K562 (cell line): ENCODE data around the gene MTARC2. TPM values are rescaled to one million over a fixed set of nuclear protein-coding genes. Genes with fewer than 3 reads are reported as not detected.

Experiments used
- ATAC-seq: fragments of 200-7000 bp; cut with Tn5 transposase; 3 replicates; pipeline ENCODE4 v1.9.1; 2020; ENCODE audit warnings: moderate library complexity
- BruUV-seq: library from RNA; stranded (reverse); fragments of 400-500 nt; replicated peaks from 2 replicates; lab custom pipeline; 2021; lab: Mats Ljungman, UMichigan
- CTCF ChIA-PET: fragments of 300-600 bp; formaldehyde crosslinking; extraction: SDS; loops from one replicate; lab custom pipeline; 2021; ENCODE audit warnings: low intra/inter-chr PET ratio; lab: Yijun Ruan, JAX
- POLR2A ChIA-PET: fragments of 300-600, 350-650 bp; sonication (Branson Sonifier 250); formaldehyde crosslinking; extraction: SDS; loops from one replicate; lab custom pipeline; 2021; ENCODE audit warnings: antibody characterized with exemption, inconsistent platforms; lab: Yijun Ruan, JAX
- DNase-seq, 4 experiments: peaks; one replicate each; pipeline versions ENCODE4 v3.0.0 to v3.0.0-alpha.2; 2011 to 2018; ENCODE audit warnings: low spot score in 3 of 4, mixed read lengths in 3 of 4; ENCODE audit errors: extremely low read depth in 1 of 4
- FAIRE-seq: peaks from 2 replicates; lab custom pipeline; 2011; peaks lifted over from hg19 to GRCh38; lab: Jason Lieb, UNC
- H2AFZ ChIP-seq: 2 replicates; pipeline ENCODE4 v1.6.0; 2011; ENCODE audit warnings: low read depth, low read length, control low read depth, inconsistent platforms
- H3K27ac ChIP-seq: fragments of 200-600 bp; 3 replicates; pipeline ENCODE4 v1.8.0; 2011; ENCODE audit warnings: low read depth, mild to moderate bottlenecking, control low read depth, inconsistent platforms, low read length, moderate library complexity, mixed read lengths; ENCODE audit errors: extremely low read depth
- H3K27me3 ChIP-seq, 2 experiments: fragments of 300-600 bp in 1 of 2; 2 replicates in 1 of 2; 3 replicates in 1 of 2; pipeline versions ENCODE4 v1.6.0 to v1.8.0; 2011; ENCODE audit warnings: inconsistent platforms in 2 of 2, low read length in 2 of 2, mild to moderate bottlenecking in 1 of 2, mixed read lengths in 1 of 2, moderate library complexity in 1 of 2; ENCODE audit not compliant: control insufficient read depth in 2 of 2, insufficient read depth in 2 of 2
- H3K36me3 ChIP-seq: fragments of 300-600 bp; 3 replicates; pipeline ENCODE4 v1.8.0; 2011; ENCODE audit warnings: mild to moderate bottlenecking, low read length, inconsistent platforms; ENCODE audit not compliant: control insufficient read depth, insufficient read depth
- H3K4me1 ChIP-seq, 2 experiments: fragments of 200-600 bp in 1 of 2; replicated peaks in 1 of 2; 2 replicates in 1 of 2; 3 replicates in 1 of 2; pipeline versions ENCODE4 v1.5.1 to v1.8.0; 2011; ENCODE audit warnings: inconsistent platforms in 2 of 2, low read length in 2 of 2, mild to moderate bottlenecking in 1 of 2, mixed read lengths in 1 of 2, moderate library complexity in 1 of 2; ENCODE audit not compliant: control insufficient read depth in 2 of 2, insufficient read depth in 2 of 2
- H3K4me2 ChIP-seq: 2 replicates; pipeline ENCODE4 v1.6.1; 2011; ENCODE audit warnings: low read length, control low read depth, inconsistent platforms, mixed read lengths; ENCODE audit not compliant: insufficient read depth
- H3K4me3 ChIP-seq: fragments of 200-600 bp; sonication (generic), shearing (Covaris generic); 2 replicates; pipeline ENCODE4 v1.5.1; 2016; ENCODE audit warnings: control low read depth, inconsistent platforms
- H3K79me2 ChIP-seq: fragments of 200-600 bp; 3 replicates; pipeline ENCODE4 v1.8.0; 2011; ENCODE audit warnings: low read length, inconsistent platforms; ENCODE audit not compliant: control insufficient read depth, insufficient read depth
- H3K9ac ChIP-seq, 2 experiments: 2 replicates each; pipeline versions ENCODE4 v1.6.0 to v1.6.1; 2011; ENCODE audit warnings: low read depth in 2 of 2, low read length in 2 of 2, control low read depth in 1 of 2, inconsistent platforms in 1 of 2, mild to moderate bottlenecking in 1 of 2, mixed read lengths in 1 of 2; ENCODE audit not compliant: insufficient read depth in 1 of 2
- H3K9me1 ChIP-seq: one replicate; pipeline ENCODE4 v1.6.0; 2011; ENCODE audit warnings: inconsistent platforms, mild to moderate bottlenecking, low read length, moderate library complexity; ENCODE audit not compliant: control insufficient read depth, insufficient read depth
- H3K9me3 ChIP-seq: replicated peaks from 2 replicates; pipeline ENCODE4 v1.5.1; 2011; ENCODE audit warnings: low read depth, low read length, inconsistent platforms; ENCODE audit not compliant: control insufficient read depth, insufficient read depth
- H4K20me1 ChIP-seq: replicated peaks from 2 replicates; pipeline ENCODE4 v1.6.1; 2011; ENCODE audit warnings: low read length, inconsistent platforms, mixed read lengths; ENCODE audit not compliant: control insufficient read depth, insufficient read depth
- BCOR ChIP-seq: fragments of 450-650 bp; IDR thresholded peaks from 2 replicates; pipeline ENCODE4 v1.6.1; 2016
- GATAD2A ChIP-seq: fragments of 450-650 bp; IDR thresholded peaks from 2 replicates; pipeline ENCODE4 v1.6.1; 2017
- KHSRP ChIP-seq: fragments of 450-650 bp; IDR thresholded peaks from 2 replicates; pipeline ENCODE4 v1.6.1; 2017
- MITF ChIP-seq: IDR thresholded peaks from 2 replicates; pipeline ENCODE4 v1.6.1; 2014; ENCODE audit warnings: antibody characterized with exemption
- PTBP1 ChIP-seq: fragments of 200-400 bp; formaldehyde crosslinking; IDR thresholded peaks from 2 replicates; pipeline ENCODE4 v1.6.1; 2017; ENCODE audit warnings: low read depth, low read length
- RAD21 ChIP-seq, 2 experiments: fragments of 250-450 bp in 1 of 2; fragments of 450-650 bp in 1 of 2; sonication (Bioruptor Pico) in 1 of 2; formaldehyde crosslinking in 1 of 2; IDR thresholded peaks in 1 of 2; conservative IDR thresholded peaks in 1 of 2; 2 replicates each; pipeline versions ENCODE4 v1.4.0 to v1.8.0; 2020 to 2022; ENCODE audit warnings: mild to moderate bottlenecking in 2 of 2, moderate library complexity in 1 of 2
- SMAD3 ChIP-seq: fragments of 450-650 bp; formaldehyde crosslinking; conservative IDR thresholded peaks from 2 replicates; pipeline ENCODE4 v1.4.0; 2020; ENCODE audit warnings: mild to moderate bottlenecking
- TCFL5 ChIP-seq: fragments of 250-450 bp; sonication (Bioruptor Pico); conservative IDR thresholded peaks from 2 replicates; pipeline ENCODE4 v1.6.1; 2021; ENCODE audit warnings: mild to moderate bottlenecking, moderate library complexity, matching md5 sums
- ZMIZ1 ChIP-seq, 2 experiments: fragments of 150-350 bp in 1 of 2; IDR thresholded peaks; 2 replicates each; pipeline ENCODE4 v1.6.1; 2012 to 2016; ENCODE audit warnings: low read depth in 2 of 2, low read length in 2 of 2, mild to moderate bottlenecking in 1 of 2, moderate library complexity in 1 of 2
- WGBS: fragments of 100-300 bp; shearing (Covaris generic); methylation state at CpG from one replicate; pipeline ENCODE4 v1.1.6; 2016; ENCODE audit warnings: low coverage, mixed read lengths; ENCODE audit not compliant: insufficient coverage; ENCODE audit errors: missing lambda C conversion rate; 5-methylcytosine and 5-hydroxymethylcytosine counted together
- in situ Hi-C: fragments of 300-500 bp; cut with MboI; formaldehyde crosslinking; loops from 4 replicates; pipeline ENCODE4 v1.15.0; 2018; ENCODE audit warnings: inconsistent platforms, mixed read lengths
- intact Hi-C: fragments of 100-400 bp; cut with micrococcal nuclease; formaldehyde crosslinking; loops from 2 replicates; pipeline ENCODE4 v1.14.2; 2022
- polyA plus RNA-seq, 8 experiments: library from polyadenylated mRNA; depleted of rRNA in 4 of 8; stranded (reverse) in 5 of 8; unstranded in 3 of 8; fragments of >200 nt; fragmentation: Nextera tagmentation in 2 of 8; fragmentation: Illumina TruSeq in 1 of 8; extraction: Ambion mirVana in 2 of 8; extraction: Trizol in 1 of 8; gene quantifications; 2 replicates each; pipeline versions ENCODE4 v1.2.1 to v1.2.3, GENCODE V29; 2011 to 2014; ENCODE audit warnings: inconsistent platforms in 1 of 8, missing spikeins in 1 of 8
- total RNA-seq, 7 experiments: library from RNA; depleted of rRNA in 6 of 7; stranded (reverse); fragments of >200 nt in 6 of 7; fragmentation: Illumina TruSeq in 2 of 7; extraction: Trizol in 2 of 7; gene quantifications; 2 replicates each; pipeline versions ENCODE4 v1.2.1 to v1.2.3, GENCODE V29; 2011 to 2021; ENCODE audit warnings: low replicate concordance in 1 of 7
- TF ChIP-seq, protein P1 (sequence below): sonication (generic); formaldehyde crosslinking; IDR thresholded peaks from 2 replicates; pipeline ENCODE4 v1.8.0; 2022; ENCODE audit warnings: mild to moderate bottlenecking, low read depth, missing genetic modification reagents
- TF ChIP-seq, protein P2 (sequence below): sonication (generic); formaldehyde crosslinking; IDR thresholded peaks from 2 replicates; pipeline ENCODE4 v1.9.0; 2022; ENCODE audit warnings: mild to moderate bottlenecking, missing genetic modification reagents
- TF ChIP-seq, protein P3 (sequence below): fragments of 200-400 bp; formaldehyde crosslinking; IDR thresholded peaks from 2 replicates; pipeline ENCODE4 v1.6.1; 2017; ENCODE audit warnings: mild to moderate bottlenecking, low read depth, low read length, moderate library complexity

The MTARC2 gene
- total and polyA plus RNA-seq, 9 of the 15 experiments (the other 6 are each of a cell fraction or from before 2014, with no cell fraction given), result 0.03 to 0.35 TPM; not detected in 7

DNA sequence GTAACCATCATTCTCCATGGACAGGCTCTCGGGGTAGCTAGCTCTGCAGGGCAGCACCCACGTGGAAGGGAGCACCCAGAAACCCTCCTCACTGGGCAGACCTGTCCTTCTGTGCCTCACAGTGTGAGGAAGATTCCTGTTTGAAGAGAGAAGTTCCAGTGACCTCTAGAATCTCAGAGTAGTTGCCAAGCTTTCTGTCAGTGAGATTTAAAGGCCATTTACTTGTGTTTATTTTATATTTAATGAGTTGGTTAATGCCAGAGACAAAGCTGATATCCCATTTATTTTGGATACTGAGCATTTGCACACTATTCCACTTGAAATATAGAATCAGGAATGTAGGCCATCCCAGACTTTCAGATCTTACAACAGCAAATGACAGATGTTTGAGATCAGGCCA lies 67.3 kb downstream of the MTARC2 start:
- ATAC-seq (no peak), FAIRE-seq (no peak), DNase-seq (no peak)
- ChIA-PET POLR2A (interaction anchor here (0.6 to 0.7 kb wide), 2 partner anchors 10 to 61 kb away, joined by 3 read pairs; no protein-coding TSS in a partner anchor), CTCF (no interaction called here)
- TF ChIP-seq GATAD2A (no peak), BCOR (no peak), TCFL5 (no peak), KHSRP (no peak), RAD21 (CRISPR knock-in tag; conservative IDR thresholded peaks at IDR 0.05 in 1 of 2, IDR thresholded peaks at IDR 0.05 in 1 of 2) (no peak), PTBP1 (no peak), MITF (no peak), SMAD3 (CRISPR knock-in tag) (no peak), ZMIZ1 (IDR thresholded peaks at IDR 0.05; ENCODE audit: low read depth in 2 of 2, low read length in 2 of 2) (no peak)
- TF ChIP-seq, protein P1, sequence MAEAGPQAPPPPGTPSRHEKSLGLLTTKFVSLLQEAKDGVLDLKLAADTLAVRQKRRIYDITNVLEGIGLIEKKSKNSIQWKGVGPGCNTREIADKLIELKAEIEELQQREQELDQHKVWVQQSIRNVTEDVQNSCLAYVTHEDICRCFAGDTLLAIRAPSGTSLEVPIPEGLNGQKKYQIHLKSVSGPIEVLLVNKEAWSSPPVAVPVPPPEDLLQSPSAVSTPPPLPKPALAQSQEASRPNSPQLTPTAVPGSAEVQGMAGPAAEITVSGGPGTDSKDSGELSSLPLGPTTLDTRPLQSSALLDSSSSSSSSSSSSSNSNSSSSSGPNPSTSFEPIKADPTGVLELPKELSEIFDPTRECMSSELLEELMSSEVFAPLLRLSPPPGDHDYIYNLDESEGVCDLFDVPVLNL, result no peak
- TF ChIP-seq, protein P2, sequence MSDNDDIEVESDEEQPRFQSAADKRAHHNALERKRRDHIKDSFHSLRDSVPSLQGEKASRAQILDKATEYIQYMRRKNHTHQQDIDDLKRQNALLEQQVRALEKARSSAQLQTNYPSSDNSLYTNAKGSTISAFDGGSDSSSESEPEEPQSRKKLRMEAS (CRISPR knock-in tag), result no peak
- TF ChIP-seq, protein P3, sequence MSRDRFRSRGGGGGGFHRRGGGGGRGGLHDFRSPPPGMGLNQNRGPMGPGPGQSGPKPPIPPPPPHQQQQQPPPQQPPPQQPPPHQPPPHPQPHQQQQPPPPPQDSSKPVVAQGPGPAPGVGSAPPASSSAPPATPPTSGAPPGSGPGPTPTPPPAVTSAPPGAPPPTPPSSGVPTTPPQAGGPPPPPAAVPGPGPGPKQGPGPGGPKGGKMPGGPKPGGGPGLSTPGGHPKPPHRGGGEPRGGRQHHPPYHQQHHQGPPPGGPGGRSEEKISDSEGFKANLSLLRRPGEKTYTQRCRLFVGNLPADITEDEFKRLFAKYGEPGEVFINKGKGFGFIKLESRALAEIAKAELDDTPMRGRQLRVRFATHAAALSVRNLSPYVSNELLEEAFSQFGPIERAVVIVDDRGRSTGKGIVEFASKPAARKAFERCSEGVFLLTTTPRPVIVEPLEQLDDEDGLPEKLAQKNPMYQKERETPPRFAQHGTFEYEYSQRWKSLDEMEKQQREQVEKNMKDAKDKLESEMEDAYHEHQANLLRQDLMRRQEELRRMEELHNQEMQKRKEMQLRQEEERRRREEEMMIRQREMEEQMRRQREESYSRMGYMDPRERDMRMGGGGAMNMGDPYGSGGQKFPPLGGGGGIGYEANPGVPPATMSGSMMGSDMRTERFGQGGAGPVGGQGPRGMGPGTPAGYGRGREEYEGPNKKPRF, result no peak
- Histone ChIP-seq H3K9me1 (no peaks in the 10 kb centered on the region), H3K9ac (no peak overlapping the region), H2AFZ (no peak overlapping the region), H3K27ac (no peak overlapping the region), H3K79me2 (no peaks in the 10 kb centered on the region), H3K27me3 (no peaks in the 10 kb centered on the region), H3K4me3 (no peak overlapping the region), H3K4me1 (peaks cover under 1 to 2% of the 10 kb centered on the region in 2 experiments; a peak in 3 of 5 replicates), H4K20me1 (no peaks in the 10 kb centered on the region), H3K9me3 (no peaks in the 10 kb centered on the region), H3K4me2 (no peak overlapping the region), H3K36me3 (no peaks in the 10 kb centered on the region)
- 0% methylated on average over 2 of the region's 2 CpGs for WGBS
- in situ Hi-C loops, result loop anchor here (10.0 kb wide), 3 partner anchors 389 to 1639 kb away; no protein-coding TSS in a partner anchor
- intact Hi-C loops, result loop anchor here (10.0 kb wide), 1 partner anchor 199 kb away; no protein-coding TSS in a partner anchor
- BruUV-seq, result no TSS peak
